Activated CD4-positive, alpha-beta T cell treated with anti-CD3 and anti-CD28 coated beads for 1 hour (primary cell): ENCODE measurements around the gene GFRA1.

Source experiments
- DNase-seq: peaks from one replicate; pipeline ENCODE4 v3.0.0-alpha.2; 2020

Gene GFRA1

DNA sequence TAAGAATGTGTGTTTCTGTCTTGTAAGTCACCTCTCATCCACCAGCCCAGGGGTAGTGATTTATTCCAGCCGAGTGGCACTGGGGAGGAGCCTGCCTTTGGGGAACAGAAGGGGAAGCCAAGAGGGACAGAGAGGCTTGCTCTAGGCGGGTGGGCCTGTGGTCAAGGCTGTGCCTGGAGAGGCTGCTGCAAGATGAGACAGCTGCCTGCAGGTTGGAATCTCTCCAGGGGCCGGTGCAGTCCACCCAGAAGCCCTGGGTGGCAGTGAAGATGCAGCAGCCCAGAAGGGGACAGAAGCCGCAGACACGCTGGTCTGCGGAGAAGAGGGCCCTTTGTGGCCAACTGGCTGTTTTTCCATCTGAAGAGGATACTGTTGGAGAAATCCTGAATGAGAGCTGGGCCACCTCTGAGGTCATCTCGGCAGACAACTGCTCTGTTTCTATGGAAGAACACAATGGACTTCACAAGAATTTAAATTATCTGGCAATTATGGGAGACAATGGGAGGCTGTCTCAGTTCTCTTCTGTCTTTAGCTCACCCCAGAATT is 175.7 kb downstream of the GFRA1 start:
- DNase-seq = no peak

DNA sequence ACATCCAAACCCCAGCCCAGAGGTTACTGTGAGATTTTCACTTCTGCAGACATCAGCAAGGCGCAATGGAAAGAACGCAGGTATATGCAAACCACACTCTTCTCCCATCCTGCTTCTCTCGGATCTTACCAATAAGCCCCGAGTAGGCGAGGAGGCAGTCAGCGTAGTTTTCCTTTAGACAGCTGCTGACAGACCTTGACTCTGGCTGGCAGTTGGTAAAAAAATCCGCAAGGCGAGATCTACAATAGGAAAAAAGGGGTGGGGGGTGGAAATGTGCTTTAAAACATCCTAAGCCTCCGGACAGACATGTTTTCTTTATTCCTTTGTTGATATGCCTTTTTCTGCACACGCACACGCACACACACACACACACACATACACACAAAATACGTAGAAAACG is 176.5 kb downstream of the GFRA1 start:
- no peak for DNase-seq

DNA sequence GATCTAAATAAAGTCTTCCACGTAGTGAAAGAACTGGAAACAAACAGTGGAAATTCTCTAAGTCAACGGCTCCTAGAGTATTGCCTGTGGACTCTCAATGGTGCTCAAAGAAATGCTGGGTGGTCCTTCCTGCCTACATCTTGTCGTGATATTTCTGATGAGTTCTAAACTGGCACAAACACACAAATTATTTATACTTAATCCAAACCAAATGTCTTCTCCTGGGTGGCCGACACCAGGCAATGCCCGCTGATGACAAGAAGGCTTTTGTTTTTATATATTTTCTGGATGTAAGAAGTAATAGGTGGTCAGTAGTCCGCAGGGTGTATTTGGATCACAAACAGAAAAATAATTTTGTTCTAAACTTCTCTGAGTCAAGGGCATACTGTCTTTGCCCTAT is 178.7 kb downstream of the GFRA1 start:
- no peak for DNase-seq

DNA sequence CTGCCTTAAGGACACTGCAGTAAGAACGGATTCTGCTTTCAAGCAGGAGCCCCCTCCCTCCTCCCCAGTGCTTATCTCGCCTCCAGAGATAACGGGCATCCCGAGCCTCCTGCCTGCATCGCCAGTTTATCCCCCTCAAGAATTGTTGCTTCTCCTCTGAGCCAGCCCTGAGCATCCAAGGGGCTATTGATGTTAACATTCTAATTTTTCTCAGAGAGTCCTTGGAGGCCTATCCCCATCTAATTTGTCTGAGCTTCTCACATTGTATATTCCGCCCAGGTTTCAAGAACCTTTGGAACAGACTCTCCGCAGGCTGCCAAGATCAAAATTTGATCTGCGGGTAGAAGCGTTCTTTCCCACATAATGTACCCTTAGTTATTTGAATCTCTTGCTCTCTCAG is 180.0 kb downstream of the GFRA1 start:
- no peak for DNase-seq

DNA sequence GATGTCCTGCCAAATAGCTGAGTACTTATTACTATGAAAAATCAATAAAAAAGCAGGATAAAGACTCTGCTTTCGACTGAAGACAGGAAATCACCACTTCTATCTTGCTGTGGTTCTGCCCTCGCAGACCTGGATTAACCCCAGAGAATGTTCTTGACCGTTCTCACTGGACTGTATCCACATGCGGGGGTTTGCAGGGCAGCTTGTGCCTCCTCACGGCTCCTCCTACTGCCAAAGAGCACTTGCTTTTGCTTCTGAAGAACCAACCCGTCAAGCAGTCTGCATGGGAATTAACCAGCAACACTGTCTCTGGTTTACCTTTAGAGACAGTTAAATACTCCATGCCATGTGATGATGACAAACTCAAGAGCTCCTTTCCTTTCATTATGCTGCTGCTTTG is 184.0 kb downstream of the GFRA1 start:
- DNase-seq = no peak

DNA sequence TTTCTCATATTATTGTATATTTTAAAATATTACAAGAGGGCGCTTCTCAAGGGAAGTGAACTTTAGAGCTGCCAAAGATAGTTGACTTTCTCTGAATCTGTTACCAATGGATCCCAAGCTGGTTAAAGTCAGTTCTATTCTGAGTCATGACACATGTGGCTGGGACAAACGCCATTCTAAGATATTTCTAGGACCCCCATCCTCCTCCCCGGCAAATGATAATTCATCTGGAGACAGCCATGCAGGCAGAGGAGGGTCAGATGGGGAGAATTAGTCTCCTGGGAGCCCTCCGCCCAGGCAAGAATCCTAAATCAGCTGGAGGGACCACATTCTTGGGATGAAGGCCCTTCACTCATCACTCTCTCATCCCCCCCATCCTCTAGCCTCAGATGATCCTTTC is 187.7 kb downstream of the GFRA1 start:
- DNase-seq = no peak

DNA sequence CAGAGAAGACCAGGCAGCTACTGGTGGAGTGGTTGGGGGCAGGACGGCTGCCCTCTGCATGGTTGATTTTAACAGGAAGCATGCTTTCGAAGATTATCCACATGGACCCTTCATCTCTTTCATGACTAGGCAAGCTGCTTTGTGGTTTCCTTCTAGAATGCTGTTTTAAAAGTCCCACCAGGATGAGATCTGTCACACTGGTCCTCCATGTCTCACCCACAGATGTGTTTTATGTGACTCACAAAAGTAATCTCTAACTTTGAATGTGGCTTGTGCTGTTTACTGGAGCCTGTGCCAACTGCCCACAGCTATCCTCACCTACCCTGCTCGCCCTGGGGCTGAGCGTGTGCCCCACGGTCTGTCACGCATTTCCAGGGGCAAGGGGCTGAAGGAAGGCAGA is 188.8 kb downstream of the GFRA1 start:
- DNase-seq = no peak

DNA sequence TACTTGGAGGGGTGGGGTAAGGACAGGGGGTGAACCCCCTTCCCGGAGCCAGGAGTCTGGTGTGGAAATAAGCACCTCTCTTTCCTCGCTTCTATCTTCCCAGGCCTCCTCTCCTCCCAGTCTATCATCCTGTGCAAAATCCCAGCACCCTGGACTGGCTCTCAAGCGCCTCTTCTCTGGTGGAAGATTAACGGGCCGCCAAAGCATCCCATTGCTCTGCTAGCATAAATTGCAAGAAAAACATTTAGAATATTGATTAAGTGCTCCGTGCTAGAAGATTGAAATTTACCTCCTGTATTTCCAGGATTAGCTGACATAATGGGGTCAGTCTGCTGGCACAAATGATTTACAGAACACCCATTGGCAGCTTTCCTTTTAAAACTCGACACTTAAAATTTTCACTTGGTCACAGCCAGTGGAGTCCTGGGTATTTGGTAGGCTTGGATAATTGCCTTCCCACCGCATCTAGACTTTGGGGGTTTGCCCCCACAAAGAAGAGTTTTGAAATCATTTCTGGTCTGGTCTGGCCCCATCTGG is 189.7 kb downstream of the GFRA1 start:
- no peak for DNase-seq

DNA sequence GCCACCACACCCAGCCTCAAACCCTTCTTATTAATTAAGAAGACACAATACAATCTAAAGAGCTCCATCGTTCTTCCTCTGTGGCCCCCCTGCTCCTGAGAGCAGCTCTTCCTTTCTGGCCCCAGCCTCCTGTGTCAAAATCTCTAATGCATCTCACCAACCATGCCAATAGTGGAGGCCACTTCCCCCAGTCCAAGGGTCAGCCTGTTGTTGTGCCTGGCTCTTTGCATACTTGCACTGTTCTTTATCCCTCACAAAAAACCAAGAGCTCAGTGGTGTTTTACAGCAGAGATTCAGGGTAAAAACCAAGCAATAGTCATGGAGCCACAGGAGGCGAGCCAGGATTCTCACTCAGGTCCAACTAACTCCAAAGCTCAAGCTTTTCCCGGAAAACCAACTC is 190.2 kb downstream of the GFRA1 start:
- no peak for DNase-seq

DNA sequence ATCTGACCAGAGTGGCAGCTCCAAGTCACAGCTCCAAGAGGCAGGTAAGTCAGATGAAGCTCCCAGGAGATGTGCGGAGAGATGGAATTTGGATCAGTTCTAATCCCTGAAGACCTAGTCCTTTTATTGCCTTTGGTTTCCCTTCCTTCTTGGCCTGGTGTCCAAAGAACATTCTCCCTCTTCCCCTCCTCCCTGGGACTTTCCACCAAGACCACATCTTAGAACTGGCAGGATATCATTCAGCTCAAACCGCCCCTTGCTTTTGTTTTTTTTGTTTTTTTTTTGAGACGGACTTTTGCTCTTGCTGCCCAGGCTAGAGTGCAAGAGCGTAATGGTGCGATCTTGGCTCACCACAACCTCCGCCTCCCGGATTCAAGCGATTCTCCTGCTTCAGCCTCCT is 190.8 kb downstream of the GFRA1 start:
- no peak for DNase-seq

DNA sequence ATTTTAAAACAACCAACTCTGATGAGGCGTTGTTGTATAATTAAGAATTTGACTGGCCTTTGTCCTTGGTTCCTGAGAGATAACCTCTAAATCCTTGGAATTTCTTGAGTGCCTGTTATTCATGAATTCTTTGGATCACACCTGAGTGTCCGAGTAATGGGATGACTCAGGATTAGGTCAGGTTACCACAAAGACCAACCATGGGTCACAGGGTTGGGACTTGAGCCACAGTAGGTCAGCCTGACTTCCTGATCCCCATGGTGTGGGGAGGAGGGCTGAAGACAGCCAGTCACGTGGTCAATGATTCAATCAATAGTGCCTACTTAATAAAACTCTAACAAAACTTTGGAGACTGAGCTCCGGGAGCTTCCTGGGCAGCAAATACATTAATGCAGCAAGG is 192.5 kb downstream of the GFRA1 start:
- no peak for DNase-seq

DNA sequence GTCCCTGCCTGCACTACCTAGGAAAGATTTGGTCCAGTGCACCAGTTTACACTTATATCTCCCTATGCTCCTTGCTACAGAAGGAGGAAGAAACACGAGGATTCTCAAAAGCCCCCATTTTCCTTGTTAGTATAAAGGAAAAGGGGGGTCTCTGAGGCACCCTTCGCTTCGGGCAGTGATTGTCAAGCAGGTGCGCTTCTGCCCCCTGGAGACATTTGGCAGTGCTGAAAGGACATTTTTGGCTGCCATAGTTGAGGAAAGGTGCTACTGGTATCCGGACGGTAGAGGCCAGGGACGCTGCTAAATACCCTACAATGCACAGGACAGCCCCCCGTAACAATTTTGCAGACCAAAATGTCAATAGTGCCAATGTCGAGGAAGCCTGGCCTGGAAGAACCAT is 193.7 kb downstream of the GFRA1 start:
- DNase-seq = no peak

DNA sequence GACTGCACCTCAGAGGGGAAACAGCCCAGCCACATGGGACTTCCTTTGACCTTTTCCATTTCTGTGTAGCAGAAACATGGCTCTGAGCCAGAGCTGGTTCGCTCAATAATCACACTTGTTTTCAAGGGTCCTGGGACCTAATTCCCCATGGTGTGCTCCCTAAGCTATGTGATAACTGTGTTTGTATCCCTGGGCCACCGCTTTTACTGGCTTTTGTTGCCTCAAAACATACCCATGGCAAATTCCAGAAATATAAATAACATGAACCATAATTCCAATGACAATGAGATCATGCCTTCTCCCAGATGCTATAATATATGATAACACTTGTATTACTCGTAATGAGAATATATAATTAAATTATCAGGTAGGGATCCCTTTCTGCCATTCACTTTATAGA is 196.4 kb downstream of the GFRA1 start:
- DNase-seq = no peak

DNA sequence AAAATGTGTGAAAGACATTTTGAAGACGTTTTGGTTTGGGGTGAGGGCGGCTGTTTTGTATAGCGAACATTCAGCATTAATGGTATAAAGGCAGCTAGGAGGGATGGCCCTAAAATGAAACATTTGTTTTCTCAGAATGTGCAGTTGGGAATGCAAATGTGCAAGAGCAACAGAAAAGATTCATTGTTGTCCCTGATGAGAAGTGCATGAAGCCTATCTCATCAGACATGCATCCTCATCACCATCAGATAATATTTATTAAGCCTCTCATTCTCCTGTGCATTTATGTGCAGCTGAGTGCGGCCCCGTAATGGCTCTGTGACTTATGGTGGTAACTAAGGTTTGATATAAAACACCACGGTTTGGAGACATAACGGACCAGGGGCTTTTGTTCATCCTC is 199.5 kb downstream of the GFRA1 start:
- DNase-seq = no peak

DNA sequence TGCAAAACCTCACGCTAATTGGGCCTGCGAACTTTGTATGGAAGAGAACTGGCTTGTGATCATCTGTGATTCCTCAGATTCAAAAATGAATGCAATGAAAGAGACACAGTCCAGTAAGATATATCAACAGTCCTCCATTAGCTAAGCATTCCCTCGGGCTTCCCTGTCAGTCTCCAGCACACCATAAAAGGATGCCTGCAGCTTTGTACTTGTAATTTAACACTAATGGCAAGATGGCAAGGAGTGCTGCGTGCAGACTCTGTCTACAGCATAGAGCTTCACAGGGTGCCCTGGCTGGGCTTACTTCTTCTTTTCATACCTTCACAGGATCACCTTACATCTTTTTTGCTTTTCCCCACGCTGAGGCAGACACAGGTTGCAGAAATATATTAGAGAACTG is 200.0 kb downstream of the GFRA1 start:
- DNase-seq = no peak

DNA sequence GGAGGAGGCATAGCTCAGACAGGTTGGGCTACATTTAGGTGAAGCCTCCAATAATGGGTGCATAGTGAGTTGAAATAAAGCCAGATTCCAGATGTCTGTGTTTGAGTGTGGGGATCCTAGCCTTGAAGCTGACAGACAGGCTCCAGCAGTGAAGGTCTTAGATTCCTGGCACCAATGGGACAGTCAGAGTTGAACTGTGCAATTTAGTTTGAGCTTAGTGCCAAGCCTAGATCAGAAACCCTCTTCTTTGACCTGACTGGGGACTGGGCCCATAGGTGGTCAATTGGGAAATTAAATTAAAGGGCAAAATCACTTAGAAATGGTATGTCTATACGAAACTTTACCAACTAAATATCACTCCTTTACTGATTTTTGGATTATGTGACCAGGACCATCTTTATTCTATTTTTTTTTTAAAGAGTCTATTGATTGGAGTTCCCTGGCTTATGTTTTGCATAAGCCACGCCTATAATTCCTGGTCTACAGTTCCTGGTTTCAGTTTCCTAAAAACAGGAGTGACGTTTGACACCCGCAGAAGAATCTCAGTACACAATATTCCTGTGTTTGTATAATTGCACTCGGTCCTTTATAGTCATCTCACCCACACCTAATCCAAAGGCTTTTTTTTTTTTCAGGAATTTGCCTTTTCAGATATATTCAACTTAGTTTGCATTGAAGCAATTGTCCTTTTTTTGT is 201.4 kb downstream of the GFRA1 start:
- no peak for DNase-seq

DNA sequence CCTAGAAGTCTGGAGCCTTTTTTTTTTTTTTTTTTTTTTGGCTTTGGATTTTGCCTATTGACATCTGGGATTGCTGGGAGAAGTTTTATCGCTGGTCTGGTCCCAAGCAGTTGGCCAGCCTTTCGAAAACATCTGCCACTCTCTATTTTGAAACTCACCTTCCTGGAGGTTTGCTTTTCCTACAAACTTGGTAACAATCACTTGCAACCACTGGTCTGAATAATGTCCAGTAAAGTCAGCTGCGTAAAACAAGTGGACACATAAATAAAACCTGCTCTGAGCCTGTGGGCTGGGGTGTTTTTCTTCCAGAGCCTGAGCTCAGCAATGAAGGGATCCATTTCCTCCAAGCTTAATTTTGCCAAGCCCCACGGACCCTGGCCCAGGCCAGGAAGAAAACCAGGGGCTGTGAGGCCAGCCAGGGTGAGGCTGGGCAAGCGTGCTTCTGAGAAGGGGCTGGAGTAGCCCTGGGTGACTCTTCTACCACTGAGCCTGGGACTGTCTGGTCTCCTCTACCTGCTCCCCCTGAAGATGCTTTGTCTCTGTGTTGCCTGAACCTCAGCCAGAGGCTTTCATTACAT is 202.2 kb downstream of the GFRA1 start:
- DNase-seq = no peak

DNA sequence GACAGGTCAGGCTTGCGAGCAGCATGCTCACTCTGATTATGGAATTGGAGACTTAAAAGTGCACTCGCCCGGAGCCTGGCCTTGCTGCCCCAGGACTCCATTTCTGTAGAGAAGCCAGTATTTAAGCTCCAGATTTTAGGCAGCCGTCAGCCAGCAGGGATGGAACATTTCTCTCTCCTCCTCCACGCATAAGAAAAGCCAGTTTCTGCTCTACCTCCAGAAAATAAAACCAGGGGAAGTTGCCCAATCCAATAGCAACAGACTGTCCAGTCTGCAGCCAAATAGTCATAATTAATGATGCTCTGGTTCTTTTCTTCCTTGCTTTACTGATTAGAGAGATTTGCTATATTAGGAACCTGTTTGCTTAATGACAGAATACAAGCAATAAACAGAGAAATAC is 203.2 kb downstream of the GFRA1 start:
- no peak for DNase-seq

DNA sequence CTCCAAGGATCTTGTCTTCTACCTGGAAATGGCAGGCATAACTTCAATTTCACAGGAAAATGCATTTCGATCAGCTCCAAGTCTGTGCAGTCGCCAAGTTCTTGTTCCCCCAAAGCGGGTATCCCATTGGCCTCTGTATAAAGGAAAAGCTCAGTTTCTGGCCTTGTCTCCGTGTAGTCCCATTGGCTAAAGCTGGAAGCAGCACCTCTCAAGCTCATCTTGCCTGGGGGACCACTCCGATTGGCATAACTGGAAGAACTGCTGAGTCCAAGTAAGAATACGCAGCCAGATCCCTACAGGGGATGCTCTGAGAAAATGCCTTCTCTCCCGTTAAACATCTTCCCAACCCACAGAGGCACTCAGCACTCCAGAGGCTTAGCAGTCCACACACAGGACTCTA is 205.2 kb downstream of the GFRA1 start:
- no peak for DNase-seq

DNA sequence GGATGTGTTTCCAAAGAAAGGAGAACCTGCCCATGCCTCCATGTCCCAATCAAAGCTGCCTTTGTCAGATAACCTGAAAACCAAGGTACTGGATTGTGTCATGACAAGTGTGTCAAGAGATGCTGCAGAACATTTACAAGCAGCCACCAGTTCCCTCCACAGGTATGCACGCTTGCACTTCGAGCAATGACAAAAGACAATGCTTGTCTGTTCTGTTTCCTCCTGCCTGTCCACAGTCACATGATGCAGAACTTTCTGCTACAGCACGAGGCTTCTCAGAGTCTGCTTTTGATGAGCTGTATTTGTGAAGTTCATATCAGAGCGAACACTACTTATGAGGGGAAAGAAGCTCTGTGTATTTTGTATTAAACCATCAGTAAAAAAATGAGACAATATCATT is 209.9 kb downstream of the GFRA1 start:
- no peak for DNase-seq

DNA sequence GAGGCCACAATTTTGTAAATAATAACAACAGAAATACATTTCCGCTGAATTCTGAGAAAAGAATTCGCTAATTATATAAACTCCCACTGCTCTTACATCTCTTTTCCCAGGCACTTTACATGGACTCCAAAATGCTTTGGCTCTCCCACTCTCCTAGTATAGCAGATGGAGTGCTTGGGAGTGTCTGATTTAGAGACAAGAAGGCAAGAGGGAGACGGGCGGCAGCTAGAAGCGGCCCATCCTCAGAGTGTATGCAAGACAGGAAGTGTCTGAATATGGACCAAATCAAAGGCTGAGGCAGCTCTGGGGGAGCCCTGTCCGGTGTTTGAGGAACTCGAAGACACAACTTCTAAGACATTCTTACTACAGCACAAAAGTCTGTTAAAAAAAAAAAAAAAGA is 212.1 kb downstream of the GFRA1 start:
- no peak for DNase-seq

DNA sequence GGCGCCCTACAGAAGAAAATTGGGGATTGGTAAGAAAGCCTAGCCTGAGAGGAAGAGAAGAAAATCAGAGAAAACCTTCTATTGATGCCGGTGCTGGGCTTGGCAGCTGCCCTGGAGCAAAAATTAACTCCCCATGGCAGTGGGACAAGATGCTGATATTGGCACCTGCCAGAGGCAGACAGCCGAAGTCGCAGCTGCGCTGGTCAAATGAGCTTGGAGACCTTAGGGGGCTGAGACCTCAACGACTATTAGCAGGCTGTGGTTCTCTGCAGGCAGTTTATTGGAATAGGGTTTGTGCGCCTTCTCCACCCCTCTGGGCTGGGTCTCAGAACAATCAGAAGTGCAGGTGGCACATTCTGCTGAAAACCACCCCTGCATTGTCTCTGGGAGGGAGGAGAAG is 213.7 kb downstream of the GFRA1 start:
- DNase-seq = no peak

DNA sequence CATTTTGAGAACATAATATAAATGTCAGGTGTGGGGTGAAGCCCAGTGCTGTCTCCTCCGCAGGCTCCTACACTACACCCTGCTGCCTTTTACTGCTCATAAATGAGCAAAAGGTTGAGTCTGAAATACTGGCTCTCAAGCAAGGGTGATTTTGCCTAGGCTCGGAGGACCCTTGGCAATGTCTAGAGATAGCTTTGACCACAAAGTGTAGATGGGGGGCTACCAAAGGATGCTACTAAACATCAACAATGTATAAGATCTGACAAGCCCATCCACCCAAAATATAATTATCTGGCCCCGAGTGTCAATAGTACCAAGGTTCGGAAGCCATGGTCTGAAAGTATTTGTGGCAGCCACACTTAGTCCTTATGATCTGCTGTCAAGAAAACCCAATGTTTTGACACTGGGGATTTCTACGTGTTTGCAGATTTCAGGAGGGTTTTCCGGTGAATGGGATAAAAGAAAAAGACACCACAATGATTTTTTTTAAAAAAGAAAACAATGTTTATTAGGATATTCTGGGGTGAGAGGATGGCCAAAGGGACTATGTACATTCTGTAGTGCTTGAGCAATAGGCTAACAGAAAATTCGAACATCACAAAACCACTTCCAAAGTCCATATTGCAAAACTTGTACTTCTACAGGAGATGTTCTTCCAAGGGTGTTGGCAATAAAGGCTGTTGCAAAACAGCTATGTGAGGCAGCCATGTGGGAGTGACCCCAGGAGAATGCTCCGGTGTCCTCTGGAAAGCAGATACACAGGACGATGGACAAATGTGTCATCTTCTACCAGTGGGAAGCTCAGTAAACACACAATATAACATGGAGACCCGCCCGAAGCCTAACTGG is 216.3 kb downstream of the GFRA1 start:
- DNase-seq = no peak

DNA sequence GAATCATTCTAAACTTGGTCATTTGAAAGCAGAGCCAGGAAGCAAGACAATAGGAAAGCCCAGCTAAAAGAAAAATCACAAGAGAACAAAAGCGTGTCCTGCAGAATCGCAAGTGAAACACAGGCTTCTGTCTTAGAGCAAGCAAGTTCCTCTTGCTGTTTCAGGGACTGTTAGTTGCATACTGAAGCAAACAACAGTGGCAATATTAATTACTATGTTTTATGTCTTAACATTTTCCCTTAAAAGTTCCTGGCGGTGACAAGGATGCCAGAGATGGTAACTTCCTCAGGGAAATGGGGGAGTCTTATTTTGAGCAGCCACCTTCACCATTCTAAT is 217.1 kb downstream of the GFRA1 start:
- no peak for DNase-seq
